Epithelial cell of prostate (primary cell): Measurements from ENCODE around the gene HOXC11.

Experiments used
- DNase-seq: peaks from one replicate; pipeline ENCODE4 v3.0.0-alpha.2; 2011; ENCODE audit warnings: low read depth, low spot score
- H3K27ac ChIP-seq: fragments of 450-650 bp; 2 replicates; pipeline ENCODE4 v1.5.1; 2017; ENCODE audit warnings: mild to moderate bottlenecking

HOXC11 gene

DNA sequence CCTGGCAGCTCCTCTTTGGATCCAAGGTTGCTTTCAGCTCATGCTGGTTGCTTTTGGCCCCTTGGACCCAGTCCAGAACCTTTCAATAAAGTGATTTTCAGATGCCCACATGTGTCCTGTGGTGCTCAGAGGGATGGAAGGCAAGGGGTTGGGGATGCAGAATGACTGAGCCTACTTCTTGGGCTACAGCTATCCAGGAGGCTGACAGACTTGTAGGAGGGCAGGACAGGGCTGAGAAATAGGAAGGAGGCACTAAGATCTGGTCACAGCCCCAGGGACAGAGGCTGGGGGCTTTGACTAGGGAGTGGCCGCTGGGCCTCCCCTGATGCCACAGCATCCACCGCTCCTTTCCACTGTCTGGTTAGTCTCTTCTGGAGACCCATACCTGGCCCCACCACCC is 1.2 kb upstream of the HOXC11 start:
- no peak overlapping the region for H3K27ac ChIP-seq
- DNase-seq = no peak

DNA sequence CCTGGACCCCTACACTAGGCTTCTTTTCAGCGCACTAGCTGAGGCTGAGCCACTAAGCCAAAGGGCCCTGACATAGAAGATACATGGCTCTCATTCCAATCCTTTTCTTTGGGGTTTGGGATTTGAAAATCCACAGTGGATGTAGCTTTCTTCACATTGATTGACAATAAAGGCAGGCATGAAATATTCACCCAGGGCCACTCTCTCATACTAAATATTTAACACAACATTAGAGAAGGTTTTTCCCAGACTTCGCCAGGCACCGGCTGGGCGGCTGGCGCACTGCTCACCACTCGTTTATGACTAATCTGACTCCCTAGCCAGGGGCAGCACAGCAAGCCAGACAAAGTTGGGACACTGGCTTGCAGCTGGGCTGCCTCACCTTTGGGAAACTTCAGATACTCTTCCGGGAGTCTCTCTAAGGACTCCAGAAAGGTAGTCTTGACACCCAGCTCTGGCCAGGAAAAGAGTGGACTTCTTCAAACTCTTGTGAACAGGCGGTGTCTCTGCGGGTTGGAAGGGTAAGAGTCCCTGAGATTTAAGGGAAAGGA is 699 bp upstream of the HOXC11 start:
- H3K27ac ChIP-seq = no peak overlapping the region
- no peak for DNase-seq

DNA sequence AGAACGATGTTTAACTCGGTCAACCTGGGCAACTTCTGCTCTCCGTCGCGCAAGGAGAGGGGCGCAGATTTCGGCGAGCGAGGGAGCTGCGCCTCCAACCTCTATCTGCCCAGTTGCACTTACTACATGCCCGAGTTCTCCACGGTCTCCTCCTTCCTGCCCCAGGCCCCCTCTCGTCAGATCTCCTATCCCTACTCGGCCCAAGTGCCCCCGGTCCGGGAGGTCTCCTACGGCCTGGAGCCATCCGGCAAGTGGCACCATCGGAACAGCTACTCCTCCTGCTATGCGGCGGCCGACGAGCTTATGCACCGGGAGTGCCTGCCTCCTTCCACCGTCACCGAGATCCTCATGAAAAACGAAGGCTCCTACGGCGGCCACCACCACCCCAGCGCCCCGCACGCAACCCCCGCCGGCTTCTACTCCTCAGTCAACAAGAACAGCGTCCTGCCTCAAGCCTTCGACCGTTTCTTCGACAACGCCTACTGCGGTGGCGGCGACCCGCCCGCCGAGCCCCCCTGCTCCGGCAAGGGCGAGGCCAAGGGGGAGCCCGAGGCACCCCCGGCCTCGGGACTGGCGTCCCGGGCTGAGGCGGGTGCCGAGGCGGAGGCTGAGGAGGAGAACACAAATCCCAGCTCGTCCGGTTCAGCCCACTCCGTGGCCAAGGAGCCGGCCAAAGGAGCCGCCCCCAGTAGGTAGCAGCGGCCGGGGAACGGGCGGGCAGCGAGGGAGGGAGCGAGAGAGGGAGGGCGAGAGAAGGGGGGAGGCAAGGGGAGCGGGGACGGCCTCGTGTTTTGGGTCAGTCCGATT is 513 bp downstream of the HOXC11 start:
- DNase-seq = no peak
- H3K27ac ChIP-seq = no peak overlapping the region

DNA sequence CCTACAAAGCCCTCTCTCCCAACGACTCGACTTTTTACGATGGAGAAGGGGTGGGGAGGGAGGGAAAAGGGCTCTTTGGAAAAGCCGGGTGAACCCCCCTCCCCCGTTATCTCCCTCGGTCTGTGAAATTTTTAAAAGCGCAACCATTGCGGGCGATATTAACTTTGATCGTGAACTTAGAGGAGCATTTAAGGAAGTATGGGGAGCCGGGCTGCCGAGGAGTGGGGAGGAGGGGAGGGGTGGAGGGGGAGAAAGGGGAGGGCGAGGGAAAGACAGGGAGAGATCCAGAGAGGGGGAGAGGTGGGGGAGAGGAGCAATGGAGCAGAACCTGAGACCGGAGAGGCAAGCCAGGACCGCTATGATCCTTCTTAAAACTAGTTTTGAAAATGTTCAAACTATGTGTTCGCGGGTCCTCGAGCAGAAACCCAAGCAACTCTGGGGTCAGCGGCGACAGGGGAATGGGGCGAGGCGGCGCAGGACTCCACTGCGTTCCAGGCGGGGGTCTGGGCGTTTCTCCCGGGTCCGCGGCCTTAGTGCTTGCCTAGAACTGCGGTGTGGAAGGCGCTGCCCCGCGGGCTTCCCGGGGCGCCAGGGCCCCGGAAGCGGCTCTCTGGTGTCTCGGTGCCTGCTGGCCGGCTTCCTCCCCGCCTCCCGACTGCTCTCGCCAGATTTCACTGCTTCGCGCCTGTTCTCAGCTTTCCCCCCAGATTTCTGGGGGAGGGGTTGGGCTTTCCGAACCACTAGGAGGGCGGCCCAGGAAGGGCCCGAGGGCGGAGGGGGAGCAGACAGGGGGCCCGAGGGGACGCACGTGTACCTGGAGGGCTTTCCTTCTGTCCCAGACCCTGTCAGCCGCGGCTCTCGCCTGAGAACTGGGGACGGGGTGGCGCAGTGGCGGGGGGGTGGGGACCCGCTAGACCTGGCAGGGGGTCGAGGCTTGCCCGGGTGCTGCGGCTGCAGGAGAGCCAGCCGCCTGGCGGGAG is 1.4 kb downstream of the HOXC11 start, which contains the start of gene HOTAIR:
Gene HOTAIR (minus strand): TSS at position 871 of the 980 bp plus-strand sequence.
- H3K27ac ChIP-seq = no peak within 1 kb of the TSS
- DNase-seq = no peak

DNA sequence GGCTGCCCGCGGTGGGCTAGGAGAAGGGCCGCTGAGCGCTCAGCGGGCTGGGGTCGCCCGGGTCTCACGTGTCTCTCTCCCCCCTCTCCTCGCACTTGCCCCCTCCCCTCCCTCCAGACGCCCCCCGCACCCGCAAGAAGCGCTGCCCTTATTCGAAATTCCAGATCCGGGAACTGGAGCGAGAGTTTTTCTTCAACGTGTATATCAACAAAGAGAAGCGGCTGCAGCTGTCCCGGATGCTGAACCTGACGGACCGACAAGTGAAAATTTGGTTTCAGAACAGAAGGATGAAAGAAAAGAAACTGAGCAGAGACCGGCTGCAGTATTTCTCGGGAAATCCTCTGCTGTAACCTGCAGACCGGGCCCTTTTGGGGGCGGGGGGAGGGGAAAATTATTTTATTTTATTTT is 2.1 kb downstream of the HOXC11 start:
- DNase-seq = no peak

DNA sequence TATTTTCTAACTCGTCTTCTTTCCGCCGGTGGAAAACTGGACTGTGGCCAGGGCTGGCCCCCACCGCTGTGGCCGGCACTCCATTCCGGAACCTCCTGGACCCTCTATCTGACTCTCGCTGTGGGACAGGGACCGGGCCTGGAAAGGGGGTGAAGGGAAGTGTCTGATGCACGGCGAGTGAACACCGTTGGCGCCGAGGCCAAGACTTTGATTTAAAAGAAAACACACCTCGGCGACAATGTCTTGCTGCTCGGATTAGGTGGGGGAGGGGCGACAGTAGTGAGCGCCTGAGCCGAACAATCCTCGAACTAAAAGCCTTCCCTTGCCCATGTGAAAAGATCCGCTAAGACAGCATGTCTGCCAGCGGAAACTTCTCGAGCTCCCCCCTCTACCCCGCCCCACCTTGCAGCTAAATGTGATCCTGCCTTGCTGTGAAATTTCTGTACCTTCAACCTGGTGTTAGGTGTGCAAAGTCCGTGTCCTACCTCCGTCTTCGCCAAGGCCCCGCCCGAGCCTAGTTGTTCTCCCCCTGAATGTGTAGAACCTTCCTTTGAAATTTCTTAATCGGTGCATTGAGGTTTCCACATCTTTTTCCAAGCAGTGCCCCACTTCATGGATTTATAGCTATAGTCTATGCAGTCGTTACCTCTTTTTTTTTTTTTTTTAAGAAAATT is 2.7 kb downstream of the HOXC11 start:
- DNase-seq = no peak
- H3K27ac ChIP-seq = no peak overlapping the region

More for the DNA sequence above, 2.1 kb downstream of the HOXC11 start:
- H3K27ac ChIP-seq = no peak overlapping the region

DNA sequence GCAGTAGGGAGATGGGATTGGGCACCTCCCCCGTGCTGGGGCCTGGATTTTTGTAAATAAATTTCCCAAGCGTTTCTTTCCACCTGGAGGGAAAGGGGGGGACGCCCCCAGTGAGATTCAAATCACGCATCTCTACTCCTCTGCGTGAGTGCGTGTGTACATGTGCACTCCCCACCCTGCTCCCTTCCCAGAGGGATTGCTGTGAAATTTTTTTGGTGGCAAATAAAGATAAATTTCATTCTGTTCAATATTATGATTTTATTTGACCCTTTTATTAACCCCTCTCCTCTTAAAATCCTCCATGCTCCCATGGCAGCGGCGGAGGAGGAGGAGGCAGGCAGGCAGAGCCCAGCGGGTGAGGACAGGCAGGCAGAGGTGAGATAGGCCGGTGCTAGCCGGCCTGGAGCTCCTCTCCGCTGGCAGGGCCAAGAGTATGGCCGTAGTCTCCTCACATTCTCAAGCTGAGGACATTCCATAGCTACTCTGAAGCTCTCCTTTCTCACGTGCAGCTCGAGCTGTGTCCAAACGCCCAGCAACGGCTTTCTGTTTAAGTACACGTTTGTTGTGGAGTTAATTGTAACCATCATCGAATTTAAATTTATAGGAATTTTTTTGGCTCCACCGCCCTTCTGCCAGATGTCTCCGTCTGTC is 3.4 kb downstream of the HOXC11 start:
- no peak overlapping the region for H3K27ac ChIP-seq
- no peak for DNase-seq

DNA sequence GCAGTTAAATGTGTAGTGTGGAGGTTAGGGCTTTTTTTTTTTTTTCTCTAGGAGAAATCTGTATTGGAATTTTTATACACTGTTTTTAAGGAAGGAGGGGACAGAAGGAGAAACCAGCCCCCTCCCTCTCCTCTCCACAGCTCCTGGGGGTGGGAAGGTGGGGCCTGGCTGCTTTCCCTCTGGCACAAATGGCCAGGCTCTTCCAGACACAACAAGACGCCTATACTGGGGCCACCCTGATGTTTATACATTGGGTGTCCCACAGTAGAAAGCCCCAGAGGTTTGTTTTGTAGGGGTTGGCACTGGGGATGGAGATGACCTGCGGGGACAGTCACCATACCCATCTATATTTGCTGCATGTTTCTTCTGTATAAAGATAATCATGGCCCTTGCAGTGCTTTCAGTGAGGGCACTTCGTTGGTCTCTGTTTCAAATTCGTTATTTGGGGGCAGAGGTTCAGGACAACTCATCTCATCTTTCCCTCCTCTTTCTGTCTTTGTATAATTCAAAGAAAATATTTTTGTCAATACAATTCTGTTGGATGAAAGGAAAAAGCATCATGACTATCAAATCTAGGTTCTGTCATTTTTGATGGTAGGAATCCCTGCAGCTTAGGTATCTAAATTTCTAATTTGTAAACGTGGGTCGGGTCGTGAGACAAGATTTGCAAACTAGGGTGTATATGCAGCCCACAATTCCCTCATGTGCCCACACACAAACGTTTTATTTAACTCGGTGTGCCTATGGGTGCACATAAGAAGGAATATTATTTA is 4.1 kb downstream of the HOXC11 start:
- H3K27ac ChIP-seq = no peak overlapping the region
- DNase-seq = no peak

DNA sequence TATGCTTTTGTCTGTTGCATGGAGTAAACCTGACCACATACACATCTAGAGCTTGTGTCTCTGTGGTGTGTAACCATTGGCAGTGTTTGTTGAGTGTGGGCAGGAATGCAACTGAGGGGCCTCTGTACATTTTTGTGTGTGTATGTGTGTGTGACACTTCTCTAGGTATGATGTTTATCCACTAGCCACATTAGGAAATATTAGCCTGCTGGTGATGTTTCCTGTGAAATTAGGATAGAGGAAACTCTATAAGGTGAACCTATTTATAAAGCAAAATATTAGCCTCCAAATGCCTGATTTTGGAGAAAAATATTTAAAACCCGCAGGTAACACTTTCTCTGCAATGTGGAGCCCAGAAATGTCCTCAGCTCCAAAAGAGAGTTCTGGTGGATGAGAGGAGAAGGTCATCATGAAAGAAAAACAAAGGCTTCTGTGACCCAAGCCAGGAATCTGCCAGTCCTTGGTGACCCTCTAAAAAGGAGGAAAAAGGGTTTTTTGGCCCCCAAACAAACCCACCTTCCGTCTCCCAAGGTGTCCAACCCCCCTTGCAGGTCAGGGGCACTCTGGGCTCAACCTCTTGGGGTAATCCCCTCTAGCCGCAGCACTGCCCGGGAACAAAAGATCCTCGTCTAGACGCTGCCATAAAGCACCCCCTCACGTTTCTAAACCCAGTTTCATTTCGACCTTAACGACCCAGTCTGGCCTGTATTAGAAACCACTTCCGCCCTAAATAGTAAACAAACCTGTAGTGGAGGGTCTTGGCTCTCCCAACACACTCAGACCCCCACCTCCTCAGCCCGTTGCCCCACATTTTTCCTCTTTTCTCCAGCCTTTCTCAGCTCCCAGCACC is 4.9 kb downstream of the HOXC11 start:
- no peak for DNase-seq
- H3K27ac ChIP-seq = no peak overlapping the region

DNA sequence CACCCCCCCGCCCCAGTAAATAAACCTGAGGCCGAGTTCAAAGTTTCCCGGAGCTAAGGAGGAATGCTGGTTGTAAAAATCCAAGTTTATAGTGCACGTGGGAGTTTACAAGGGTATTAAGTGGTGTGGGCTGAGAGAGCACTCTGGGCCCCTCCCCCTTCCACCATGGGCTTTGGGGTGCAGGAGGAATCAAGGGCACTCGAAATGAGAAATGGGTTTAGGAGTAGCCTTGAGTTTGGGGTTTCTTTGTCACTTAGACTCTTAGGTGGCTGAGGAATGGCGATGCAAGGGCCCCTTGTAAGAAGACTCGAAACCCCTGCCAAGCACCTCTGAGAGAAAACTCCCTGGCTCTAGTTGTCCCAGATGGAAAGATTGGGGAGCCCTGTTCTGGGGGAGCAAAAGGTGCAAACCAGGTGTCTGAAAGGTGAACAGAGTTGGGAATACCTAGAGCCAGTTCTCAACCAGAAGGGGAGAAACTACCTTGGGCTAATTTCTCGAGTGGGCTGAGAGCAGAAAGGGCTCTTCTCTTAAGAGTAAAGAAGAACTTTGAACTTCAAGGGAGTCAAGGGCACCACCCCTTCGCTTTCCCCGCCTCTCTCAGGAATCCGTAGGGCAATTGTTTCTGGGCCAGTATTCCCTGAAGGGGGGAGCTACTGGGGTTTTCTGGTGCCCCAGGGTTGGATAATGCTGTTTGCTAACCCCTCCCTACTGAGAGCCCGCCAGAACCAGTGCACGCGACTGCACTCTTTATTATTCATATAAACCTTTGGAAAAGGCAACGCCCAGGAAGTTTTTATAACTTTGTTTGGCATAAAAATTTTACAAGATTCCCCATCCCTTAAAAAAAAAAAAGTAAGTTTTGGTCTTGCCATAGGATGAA is 5.8 kb downstream of the HOXC11 start:
- DNase-seq = no peak
- H3K27ac ChIP-seq = no peak overlapping the region

DNA sequence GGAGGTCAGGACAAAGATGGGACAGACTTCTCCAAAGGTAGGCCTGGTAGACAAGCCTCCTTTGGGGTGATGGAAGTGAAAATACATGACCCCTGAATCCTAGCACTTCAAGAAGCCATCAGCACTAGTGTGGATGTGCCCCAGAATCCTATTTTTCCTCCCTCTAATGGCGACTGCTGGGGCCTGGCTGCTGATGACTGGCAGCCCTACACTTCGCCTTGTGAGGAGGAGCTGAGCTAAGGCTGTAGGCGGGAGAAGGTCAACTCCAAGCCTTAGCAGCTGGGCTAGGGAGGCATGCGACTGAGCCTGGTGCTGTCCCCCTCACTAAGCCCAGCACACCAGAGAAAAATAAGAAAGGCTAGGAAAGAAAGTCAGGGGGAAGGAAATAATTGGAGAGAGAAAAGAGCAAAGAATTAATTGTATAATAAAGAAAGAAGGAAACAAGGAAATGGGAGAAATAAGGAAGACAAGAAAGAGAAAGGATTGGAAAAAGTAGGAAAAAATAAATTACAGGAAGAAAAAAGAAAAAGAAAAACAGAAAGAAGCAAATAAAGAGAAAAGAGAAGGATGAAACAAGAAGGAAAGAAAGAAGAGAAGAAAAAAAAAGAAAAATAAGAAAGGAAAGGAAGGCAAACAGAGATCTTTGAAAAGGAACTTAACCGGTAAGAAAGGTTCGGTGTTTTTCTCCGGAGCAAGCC is 7.3 kb downstream of the HOXC11 start:
- no peak for DNase-seq
- H3K27ac ChIP-seq = no peak overlapping the region

DNA sequence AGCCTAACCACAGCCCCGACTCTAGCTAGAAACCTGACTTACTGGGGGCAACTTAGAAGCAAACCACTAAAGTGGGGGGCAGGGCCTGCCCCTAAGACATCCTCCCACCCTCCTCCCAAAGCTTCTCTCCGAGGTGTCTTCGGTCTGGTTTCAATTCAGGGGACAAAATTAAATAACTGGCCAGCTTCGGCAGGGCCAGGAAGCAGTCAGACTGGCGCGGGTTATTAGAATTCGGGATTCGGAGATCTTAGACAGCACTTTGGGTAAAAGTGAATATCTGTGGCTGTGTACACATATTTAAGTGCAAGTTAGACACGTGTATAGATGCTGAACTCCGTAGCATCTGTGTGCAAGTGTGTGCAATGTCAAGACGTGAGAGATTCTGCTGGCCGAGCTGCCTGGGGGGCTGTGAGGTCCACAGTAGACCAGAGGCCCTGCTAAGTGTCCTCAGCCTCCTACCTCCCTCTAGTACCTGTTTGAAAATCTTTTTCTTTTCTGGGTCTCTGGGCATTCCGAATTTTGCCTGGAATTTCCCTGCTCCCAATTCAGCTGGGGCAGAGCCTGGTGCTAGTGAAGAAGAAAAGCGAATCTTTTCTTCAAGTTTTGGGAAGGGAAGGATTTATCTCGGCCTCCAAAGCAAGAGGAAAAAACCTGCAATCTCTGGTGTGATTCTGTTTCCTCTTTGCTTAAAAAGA is 8.0 kb downstream of the HOXC11 start:
- no peak overlapping the region for H3K27ac ChIP-seq
- no peak for DNase-seq

DNA sequence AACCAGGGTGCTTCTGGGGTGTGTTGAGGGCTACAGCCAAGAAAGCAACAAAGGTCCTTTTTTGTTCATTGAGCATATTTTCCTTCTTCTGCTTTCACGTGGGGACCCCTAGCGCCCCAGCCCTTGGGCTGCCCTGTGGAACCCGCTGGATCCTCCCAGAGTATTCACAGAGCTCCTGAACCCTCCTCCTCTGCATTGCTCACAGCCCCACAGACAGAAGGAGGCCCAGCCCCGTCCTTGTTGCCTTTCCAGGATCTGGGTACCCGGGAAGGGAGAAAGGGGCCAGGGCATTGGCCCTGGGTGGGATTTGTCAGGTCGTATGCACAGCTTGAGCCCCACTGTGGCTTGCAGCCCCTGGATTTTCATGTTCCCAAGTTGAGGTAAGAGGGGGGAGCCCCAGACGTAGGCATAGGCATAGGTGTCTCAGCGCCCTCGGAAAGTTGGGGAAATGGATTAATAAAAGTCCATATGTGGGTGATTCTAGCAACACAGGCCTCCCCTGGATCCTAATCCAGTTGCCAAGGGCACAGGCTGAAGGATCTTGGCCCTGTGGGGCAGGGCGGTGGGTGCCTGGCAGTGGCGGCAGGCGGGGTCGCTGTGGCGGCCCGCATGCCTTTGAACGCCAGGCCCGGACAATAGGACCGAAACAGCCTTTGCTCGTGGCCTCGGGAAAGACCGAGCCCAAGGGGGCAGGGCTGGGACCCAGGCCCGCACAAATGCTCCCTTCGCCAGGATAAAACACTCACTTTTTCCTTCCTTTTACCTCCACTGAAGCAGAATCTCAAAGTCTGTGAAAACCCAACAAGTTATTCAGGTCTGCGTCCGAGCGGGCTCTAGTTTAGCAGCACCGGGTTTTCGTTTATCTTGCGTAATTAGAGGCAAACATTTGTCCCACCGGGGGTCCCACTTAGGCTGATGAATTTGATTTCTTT is 9.0 kb downstream of the HOXC11 start:
- no peak overlapping the region for H3K27ac ChIP-seq
- DNase-seq = no peak

DNA sequence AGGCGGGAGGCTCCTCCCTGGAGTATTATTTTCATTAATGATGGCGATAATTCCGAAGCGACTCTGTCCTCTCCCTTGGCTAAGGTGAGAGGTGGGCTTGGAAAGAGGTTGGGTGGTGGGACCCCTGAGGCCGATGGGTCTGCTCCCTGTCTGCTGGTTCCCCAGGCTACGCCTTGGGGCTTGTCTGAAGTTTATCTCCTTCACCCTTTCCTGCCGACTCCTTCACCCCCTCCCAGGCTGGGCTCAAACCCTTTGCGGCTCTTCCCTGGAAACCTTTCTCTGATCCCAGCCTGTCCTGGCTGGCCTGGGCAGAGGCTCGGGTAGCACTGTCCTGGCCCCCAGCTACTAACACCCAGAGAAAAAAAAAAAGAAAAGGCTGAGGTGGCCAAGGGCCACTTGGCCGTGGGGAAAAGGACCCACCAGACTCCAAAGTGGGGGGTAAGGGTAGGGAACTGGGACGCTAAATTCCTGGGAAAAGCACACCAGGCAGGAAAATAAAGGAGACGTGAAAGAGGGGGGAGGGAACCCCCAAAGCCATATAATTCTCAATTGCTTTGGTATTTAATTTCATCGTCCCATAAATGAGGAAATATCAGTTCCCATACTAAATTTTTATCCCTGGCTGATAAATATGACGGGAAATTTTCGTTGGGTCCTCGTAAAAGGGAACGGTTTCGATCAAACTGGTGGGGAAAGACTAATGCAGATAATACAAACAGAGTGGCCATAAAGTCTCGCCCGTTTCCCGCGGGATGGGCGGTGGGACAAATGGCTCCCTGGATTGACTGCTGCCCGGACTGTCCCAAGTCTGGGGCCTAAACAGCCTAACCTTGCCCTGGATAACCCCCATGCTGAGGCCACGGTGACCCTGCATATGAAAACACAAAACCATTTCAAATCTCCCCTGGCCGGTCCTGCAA is 10.0 kb downstream of the HOXC11 start:
- no peak overlapping the region for H3K27ac ChIP-seq
- no peak for DNase-seq
